GM19099 (cell line): Measurements from ENCODE around the gene NCOA6.

Experiments used
- POLR2A ChIP-seq: IDR thresholded peaks from 3 replicates; pipeline ENCODE4 v1.6.1; 2011; ENCODE audit warnings: low read depth; ENCODE audit not compliant: insufficient read length; ENCODE audit errors: extremely low read depth

Gene NCOA6

DNA sequence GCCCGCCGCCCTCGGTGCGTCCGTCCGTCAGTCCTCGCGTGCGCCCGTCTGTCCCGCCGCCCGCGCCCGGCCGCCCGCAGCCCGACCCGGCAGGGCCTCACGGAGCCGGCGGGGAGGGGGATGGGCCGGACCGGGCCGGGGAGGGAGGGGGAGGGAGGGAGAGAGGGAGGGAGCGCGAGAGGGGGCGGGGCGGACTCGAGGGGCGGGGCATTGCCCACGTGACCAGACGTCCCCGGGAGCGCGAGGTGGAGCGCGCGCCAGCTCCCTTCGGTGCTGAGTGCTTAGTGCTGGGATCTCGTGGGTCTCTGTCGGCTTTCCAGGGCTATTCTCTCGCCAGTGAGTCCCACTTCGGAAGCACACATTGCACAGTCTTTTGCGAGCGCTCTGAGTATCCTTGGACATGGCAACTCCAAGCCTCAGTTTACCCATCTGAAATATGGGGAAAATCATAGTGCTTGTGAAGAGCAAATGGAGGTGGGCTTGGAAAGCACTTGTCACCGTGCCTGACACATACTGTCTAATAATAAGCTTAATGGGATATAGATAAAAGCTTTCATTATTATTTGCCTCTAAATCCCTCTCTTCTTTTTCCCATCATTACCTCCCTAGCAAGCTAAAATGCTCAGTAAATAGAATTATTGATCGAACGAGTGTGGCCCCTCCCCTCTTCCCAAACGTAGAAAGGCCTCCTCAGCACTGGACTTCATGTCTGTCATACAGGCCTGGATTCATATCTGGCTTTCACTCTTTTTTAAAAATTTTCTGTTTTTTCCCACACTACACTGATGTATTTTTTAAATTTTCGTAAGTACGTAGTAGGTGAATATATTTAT, at the start of gene NCOA6:
NCOA6 (minus strand) TSS at position 122 of the 833 bp plus-strand sequence. CDS start 43,296 bp downstream, outside the sequence.
- peak; percentile 26 for TF ChIP-seq POLR2A

DNA sequence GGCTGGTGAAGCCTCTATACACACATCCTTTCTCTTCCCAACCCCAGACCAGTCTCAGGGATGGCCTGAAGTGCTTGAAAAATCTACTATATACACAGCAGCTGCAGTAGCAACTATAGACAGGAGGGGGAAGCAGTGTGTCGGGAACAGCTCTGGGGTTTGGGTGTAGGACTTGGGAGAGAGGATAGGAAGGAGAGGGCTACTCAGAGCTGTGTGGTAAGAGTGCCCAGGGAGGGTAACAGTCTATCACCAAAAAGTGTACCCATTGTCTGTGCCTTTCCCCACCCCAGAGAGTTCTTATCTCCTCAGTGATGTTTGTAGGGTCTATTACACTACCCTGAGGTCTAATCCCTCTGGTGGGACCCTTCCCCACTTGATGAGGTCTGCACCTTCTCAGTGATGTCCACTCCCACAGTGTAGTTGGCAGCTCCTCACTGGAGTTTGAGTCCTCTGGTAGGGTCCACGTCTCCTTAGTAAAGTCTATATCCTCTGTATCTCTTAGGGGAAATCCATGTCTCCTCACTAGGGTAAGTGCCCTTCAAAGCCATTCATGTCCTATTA, 48.7 kb upstream of the NCOA6 start:
- TF ChIP-seq POLR2A: no peak

DNA sequence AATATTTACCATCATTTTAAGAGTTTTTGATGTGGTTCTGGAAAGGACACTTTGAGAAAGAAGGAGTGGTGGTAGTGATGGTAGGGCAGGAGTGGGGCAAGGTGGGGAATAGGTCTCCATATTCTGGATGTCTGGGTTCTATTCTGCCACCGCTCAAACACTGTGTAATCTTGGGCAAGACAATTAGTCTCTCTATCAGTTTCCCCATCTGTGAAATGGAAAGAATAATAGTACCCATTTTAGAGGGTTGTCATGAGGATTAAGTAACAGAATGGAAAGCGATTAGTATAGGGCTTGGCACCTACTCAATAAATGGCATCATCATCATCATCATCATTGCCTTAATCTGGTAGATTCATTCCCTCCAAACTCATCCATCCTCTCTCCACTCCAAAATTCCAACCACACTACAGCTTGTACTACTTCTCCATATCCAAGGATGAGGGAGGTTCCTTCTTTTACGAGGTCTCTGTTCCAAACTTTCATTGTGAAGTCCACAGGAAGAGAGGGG, 48.2 kb upstream of the NCOA6 start:
- no peak for TF ChIP-seq POLR2A

DNA sequence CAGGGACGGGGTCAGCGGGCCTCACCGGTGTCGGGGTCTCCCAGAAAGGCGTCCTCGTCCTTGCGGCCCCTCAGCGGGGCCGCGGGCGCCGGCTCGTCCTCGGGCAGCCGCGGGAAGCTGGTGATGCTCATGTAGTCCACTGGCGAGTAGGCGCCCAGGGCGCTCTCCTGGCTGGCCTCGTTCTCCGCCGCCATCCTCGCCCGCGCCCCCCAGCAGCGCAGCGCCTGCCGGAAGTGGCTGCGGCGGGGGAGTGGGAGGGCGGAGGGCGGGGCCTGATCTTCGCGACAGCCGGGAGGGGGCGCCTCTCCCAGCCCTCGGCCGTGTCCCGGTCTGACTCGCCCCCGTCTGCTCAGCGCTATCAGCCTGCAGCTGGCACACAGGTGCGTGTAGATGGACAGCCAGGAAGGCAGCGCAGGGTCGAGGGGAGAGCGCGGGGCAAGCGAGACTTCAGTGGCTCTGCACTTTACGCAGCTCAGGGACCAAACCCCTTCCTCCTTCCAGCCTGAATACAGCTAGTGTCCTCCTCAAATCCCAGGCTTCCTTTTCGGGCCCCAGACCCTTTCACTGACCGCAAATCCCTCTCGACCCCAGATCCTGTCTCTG, 47.3 kb upstream of the NCOA6 start, which contains the start of gene GGT7:
GGT7 (minus strand) TSS at position 235 of the 603 bp plus-strand sequence; CDS start at position 194, 41 bp downstream.
- peak; percentile 42 for TF ChIP-seq POLR2A

DNA sequence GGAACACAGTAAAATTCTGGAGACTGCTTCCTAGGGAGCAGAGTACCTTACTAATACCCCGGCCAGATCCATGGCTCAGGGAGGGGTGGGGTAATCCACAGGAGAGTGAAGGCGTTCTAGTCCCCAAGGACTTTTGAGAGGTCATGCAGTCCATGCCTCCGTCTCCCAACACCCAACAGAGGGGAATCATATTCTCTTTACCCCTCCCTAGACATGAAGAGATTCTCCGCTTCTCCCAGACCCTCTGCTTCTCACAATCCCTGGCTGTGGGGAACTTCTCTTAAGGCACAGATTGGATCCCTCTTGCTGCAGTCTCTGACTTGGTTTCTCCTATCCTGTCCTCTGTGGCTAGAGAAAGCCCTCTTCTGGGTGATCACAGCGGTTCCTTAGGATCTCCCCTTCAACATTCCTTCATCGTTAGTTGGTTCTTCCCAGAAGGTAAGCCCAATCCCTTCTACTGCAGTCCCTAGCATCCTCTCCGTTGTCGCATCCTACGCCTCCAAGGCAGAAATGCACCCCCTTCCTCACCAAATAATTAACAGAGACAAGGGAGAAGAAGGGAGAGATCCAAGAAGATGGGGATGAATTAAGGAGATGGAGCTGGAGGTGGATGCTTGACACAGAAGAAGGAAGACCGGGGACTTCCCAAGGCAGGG, 46.6 kb upstream of the NCOA6 start:
- TF ChIP-seq POLR2A: no peak

DNA sequence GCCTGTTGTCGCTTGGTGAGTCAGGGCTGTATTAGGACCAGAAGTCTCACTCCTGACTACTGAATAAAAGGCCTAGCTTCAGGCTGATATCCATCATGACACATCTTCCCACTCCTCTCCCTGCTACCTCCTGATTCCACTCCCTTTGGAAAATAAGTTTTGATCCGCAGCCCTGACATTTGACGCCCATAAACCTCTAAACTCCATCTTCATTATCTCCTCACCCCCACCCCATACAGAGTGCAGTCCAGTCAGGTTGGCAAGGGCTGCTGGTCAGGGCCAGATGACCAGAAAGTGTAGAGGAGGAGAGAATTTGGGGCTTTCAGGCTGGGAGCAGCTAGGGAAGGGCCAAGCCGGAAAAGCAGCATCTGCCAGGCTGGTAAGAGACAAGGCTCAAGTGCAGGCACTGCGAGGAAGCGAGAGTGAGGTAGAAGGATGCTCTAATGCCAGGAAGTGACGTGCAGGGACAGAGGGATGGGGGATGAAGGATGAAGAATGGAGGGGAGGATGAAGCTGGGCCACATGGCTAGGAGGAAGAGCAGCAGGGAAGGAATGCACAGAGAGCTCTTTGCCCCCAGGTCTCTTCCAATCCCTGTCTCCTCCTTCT, 46.0 kb upstream of the NCOA6 start:
- no peak for TF ChIP-seq POLR2A

DNA sequence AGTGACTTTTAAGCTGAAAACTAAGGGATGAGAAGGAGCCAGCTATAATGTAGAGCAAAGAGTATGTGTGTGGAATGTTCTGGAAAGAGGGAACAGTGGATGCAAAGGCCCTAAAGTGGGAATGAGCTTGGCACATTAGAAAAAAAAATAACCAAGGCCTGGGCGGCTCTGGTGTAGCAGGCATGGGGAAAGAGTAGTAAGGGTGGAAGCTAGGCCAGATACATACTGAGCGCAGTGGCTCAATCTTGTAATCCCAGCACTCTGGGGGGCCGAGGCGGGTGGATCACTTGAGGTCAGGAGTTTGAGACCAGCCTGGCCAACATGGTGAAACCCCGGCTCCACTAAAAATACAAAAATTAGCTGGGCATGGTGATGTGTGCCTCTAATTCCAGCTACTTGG, 38.8 kb upstream of the NCOA6 start:
- TF ChIP-seq POLR2A: no peak

DNA sequence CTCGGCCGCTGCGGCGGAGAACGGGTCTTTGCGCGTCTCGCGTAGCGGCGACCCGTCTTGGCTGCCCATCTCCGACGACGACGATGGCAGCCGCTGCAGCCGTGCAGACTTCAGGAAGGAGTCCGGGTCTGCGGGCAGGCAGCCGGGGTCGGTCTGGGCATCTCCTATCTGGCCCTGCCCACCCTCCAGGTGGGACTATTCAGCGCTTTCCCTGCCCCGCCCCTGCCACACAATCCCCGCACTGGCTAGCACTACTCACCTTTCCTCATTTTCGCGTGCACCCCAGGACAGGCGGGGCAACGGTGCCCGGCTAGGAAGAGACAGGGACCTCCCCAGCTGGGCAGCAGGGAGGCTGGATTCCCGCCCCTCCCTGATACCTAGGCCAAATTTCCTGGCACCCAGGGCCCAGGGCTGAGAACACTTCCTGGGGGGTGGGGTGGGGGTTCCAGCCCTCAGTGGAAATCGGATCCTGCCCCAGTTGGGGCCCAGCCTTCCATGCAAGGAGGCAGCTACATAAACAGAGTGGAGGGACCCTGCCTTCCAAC, 38.0 kb upstream of the NCOA6 start:
- no peak for TF ChIP-seq POLR2A

DNA sequence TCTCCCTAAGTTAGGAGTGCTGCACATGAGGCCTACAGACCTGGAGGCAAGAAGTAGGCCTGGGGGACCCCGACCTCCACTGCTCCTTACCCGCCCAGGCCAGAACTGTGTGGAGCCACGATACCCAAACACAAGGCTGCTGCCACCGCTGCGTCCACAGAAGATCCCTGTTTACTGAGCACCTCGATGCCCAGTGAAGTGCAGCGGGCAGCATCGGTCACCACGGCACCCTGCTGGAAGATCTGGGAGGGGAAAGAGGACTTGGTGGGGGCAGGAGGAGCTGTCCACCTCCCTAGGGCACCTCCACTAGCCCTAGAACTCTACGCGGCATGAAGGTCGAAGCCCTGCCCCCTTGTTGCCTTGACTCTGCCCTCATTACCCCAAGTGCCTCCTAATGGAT, 37.3 kb upstream of the NCOA6 start:
- no peak for TF ChIP-seq POLR2A

DNA sequence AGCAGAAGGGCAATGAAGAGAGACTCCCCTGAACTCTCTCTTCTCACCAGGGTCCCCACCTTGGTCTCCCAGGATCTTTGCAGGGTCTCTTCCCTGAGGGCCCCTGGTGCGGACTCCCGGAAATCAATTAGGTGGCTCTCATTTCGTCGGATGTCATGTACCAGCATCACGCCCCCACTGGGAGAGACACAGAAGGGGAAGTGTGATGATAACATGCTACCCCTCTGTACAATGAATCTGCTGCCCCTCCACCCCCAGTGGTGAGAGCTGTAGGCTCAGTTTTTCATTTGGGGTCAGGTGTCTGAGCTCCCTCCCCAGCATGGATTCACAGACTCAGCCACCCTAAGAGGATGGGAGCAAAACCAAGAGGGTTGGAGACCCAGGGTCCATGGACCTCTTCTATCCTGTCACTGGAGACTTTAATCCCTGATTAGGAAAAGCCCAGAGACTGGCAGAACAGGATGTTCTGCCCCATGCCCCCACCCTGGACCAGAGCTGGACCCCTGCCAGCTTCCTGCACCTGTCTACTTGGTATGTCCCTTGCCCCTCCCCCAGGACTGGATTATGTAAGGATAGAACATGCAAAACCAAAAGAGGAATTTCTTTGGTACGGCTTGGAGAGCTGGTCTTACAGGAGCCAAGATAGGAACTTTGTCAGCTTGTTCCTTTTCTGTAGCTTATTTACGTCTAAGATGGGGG, 36.1 kb upstream of the NCOA6 start:
- no peak for TF ChIP-seq POLR2A

DNA sequence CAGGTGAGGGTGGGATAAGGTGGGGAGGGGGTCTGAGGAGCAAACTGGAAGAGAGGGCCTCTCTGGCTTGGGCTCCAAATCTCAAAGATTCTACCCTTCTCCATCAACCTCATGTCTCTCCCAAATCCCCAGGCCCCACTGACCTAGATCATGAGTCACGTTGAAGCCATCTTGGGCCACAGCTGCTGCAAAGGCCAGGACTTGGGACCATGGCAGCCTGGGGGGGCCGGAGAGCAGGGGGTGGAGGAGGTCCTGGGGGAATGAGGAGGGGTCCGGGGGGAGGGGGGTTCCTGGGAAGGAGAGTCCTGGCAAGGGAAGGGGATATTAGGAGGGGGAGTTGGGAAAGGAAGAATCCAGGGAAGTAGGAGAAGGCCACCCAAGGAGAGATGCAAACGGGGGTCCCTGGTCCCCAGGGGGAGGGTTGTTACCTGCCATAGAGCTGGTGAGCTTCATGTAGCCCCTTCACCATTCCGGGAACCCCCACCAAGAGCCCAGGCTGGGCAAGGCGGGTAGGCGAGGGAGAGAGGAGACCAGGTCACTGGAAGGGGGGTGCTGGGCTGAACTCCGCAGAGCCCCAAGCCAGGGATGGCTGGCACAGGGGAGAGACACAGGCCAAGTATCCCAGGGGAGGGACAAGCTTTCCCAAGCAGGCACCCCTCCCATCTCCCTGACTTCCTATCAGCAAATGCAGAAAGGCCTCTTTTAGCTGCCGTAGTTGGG, 34.5 kb upstream of the NCOA6 start:
- TF ChIP-seq POLR2A: no peak

DNA sequence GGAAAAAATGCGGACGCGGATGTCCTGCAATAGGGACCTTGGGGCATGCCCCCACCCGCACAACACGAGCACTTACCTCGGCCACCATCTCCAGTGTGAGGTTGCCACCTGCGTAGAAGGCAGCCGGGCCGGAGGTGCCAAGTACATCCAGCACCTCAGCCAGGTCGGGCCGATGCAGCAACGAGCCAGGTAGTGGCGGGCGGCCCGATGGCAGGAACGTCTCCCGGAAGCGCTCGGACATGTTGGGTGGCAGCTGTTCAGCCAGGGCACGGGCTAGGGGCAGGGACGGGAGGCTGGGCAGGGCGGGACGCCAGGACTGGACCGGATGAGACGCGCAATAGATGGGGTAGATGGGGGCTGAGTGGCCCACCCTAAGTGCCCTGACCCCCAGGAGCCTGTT, 33.9 kb upstream of the NCOA6 start:
- no peak for TF ChIP-seq POLR2A

DNA sequence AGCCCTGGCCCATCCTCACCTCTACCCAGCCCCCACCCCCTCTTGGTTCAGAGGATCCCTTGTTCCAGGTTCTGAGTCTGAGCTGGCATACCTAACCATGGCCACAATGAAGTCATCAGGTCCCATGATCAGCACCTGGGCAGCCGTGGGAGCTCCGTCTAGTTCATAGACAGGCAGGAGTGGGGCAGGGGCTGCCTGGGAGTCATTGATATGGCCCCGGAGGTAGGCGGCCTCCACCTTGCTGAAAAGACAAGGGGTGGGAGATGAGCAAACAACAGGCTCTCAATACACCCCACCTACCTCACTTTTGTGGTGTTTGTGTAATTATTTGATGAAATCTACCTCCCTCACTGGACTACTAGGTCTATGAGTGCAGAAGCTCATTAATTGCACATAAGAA, 26.8 kb upstream of the NCOA6 start:
- no peak for TF ChIP-seq POLR2A
